Measurements from ENCODE around the gene DSCAML1.

GRCh38 chr11:117821431-117821830, 24.4 kb upstream of the DSCAML1 start:
- no peak for TF ChIP-seq CTCF (IDR thresholded peaks at IDR 0.05; ENCODE audit: insufficient read depth, low read depth, low read length)
- TF ChIP-seq EZH2 (IDR thresholded peaks at IDR 0.05; ENCODE audit: insufficient read depth, low read length): no peak
